ENCODE results near the gene ATXN7L2. TPM values are rescaled to one million over a fixed set of nuclear protein-coding genes. Genes with fewer than 3 reads are reported as not detected.

ATXN7L2 gene
- total RNA-seq, 2 experiments from 2014 or later: 10.2 to 11.6 TPM

DNA sequence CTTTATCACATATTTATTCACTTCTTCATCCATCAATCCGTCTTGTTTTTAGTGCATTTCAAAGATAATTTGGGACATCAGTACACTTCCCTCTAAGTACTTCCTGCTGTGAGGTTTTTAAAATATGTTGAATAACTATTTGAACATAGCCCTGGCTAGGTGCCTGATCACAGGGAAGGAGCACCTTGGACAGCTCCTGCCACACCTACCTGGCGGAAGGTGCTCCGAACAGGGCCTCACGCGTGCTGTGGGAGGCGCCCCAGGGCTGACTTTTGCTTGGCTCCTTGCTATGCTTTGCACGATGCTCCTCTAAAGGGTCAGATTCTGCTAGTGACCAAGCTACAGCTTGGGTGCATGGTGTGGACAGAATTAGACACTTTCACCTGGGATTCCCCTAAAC is 4.9 kb upstream of the ATXN7L2 start:
- DNase-seq (peak; percentile 75), ATAC-seq (peak; percentile 40)
- no peak overlapping the region for H3K27ac Mint-ChIP-seq
- CTCF ChIA-PET: interaction anchor here (0.9 to 1.3 kb wide), 7 partner anchors 11 to 80 kb away, joined by 3 to 5 read pairs (median 3); partner anchors contain the start of gene PSMA5
- POLR2A ChIA-PET: interaction anchor here (0.6 to 1.1 kb wide), 3 partner anchors 45 to 70 kb away, joined by 3 read pairs; partner anchors contain the start of gene GNAI3
- no peaks in the 10 kb centered on the region for H3K9me3 Mint-ChIP-seq (ENCODE audit: insufficient read depth)
- no peaks in the 10 kb centered on the region for H3K36me3 Mint-ChIP-seq (ENCODE audit: low read depth)
- H3K4me3 Mint-ChIP-seq: no peak overlapping the region
- peaks cover 21% of the 10 kb centered on the region for H3K4me1 Mint-ChIP-seq (ENCODE audit: low read depth)
- H3K27me3 Mint-ChIP-seq (ENCODE audit: low read depth): peaks cover 22% of the 10 kb centered on the region

DNA sequence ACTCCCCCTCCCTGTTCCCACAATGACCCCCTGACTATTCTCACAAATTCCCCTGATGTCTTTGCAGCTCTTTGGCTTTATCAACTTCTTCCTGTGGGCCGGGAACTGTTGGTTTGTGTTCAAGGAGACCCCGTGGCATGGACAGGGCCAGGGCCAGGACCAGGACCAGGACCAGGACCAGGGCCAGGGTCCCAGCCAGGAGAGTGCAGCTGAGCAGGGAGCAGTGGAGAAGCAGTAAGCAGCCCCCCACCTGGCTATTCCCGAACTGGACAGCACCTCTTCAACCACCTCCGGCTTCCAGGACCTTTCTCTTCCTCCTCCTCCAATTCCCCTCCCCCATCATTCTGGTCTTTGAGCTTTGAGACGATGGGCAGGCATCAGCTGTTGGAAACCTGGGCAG is 4.4 kb upstream of the ATXN7L2 start:
- peak; percentile 16 for DNase-seq
- CTCF ChIA-PET: interaction anchor here (0.9 to 1.3 kb wide), 5 partner anchors 11 to 81 kb away, joined by 3 to 5 read pairs (median 3); partner anchors contain the start of gene PSMA5
- POLR2A ChIA-PET: interaction anchor here (0.6 to 1.1 kb wide), 3 partner anchors 45 to 70 kb away, joined by 3 read pairs; partner anchors contain the start of gene GNAI3
- Mint-ChIP-seq H3K27me3 (ENCODE audit: low read depth) (peaks cover 22% of the 10 kb centered on the region), H3K4me1 (ENCODE audit: low read depth) (peaks cover 24% of the 10 kb centered on the region), H3K36me3 (ENCODE audit: low read depth) (no peaks in the 10 kb centered on the region), H3K4me3 (no peak overlapping the region), H3K27ac (no peak overlapping the region), H3K9me3 (ENCODE audit: insufficient read depth) (no peaks in the 10 kb centered on the region)
- no peak for ATAC-seq

DNA sequence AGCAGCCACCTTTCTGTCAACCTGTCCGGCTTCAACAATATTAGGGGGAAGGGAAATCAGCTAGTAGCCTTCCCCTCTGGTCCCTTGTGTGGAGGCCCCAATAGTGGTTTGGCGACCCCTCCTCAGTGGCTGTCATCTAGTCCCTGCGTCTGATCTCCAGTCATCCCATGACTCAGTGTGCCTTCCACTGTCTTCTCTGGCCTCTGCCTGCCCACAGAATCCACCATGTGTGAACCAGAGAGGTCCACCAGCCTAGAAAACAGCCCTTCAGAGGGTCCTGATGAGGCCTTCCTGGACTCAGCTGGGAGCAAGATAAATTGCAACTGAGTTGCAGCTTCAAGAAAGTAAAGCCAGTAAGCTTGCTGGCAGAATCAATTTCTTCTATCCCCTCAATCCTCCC is 3.8 kb upstream of the ATXN7L2 start:
- ATAC-seq (no peak), DNase-seq (no peak)
- no peaks in the 10 kb centered on the region for H3K36me3 Mint-ChIP-seq (ENCODE audit: low read depth)
- ChIA-PET CTCF (interaction anchor here (0.9 to 1.3 kb wide), 2 partner anchors 10 to 53 kb away, joined by 3 to 5 read pairs; no protein-coding TSS in a partner anchor), POLR2A (interaction anchor here (1.1 kb wide), 1 partner anchor 44 kb away, joined by 3 read pairs; no protein-coding TSS in a partner anchor)
- H3K4me1 Mint-ChIP-seq (ENCODE audit: low read depth): peaks cover 29% of the 10 kb centered on the region
- H3K9me3 Mint-ChIP-seq (ENCODE audit: insufficient read depth): no peaks in the 10 kb centered on the region
- H3K27me3 Mint-ChIP-seq (ENCODE audit: low read depth): peaks cover 21% of the 10 kb centered on the region
- H3K27ac Mint-ChIP-seq: no peak overlapping the region
- H3K4me3 Mint-ChIP-seq: no peak overlapping the region

DNA sequence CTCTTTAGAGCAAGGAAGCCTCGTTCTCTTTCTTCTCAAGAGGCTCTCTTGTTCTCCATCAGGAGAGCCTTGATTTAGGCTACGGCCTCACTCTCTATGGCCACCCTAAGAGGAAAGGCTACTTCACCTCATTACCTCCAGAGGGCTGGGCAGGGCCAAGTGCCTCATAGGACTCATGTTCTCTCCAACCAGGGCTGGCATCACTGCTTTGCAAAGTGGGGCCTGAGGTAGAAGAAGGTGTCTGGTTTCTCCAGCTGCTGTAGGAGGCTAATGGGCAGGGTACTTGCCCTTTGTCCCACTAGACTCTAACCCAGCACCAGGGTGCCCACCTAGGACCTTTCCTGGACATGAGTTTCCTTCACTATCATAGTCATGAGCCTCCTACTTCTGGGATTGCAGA is 2.1 kb upstream of the ATXN7L2 start:
- DNase-seq: no peak
- Mint-ChIP-seq H3K9me3 (ENCODE audit: insufficient read depth) (no peaks in the 10 kb centered on the region), H3K4me3 (no peak overlapping the region), H3K27ac (no peak overlapping the region), H3K4me1 (ENCODE audit: low read depth) (peaks cover 45% of the 10 kb centered on the region), H3K36me3 (ENCODE audit: low read depth) (no peaks in the 10 kb centered on the region), H3K27me3 (ENCODE audit: low read depth) (peaks cover 12% of the 10 kb centered on the region)
- CTCF ChIA-PET: interaction anchor here (1.0 to 26.6 kb wide), 4 partner anchors 11 to 51 kb away, joined by 3 to 480 read pairs (median 59); partner anchors contain the start of genes AMIGO1 and CYB561D1
- no peak for ATAC-seq
- POLR2A ChIA-PET: interaction anchor here (3.3 kb wide), 1 partner anchor 56 kb away, joined by 27 read pairs; the partner anchor contains the start of gene PSMA5

DNA sequence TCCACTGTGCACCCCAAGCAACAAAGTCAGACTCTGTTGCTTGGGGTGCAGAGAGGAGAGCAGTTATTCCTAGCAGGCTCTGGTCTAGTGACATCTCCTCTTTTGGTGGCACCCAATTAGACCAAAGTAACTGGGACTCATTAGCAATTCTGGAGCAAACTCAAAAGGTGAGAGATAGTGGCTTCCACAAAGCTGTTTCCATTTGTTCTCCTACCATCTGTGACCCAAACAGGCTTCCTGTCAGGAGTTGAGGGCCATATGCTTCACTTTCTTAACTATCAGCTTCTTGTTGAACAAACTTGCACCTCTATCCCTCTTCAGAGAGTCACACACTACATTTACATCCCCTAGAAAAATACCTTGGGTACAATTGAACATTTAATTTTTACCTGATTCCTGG is 1.5 kb upstream of the ATXN7L2 start:
- DNase-seq (no peak), ATAC-seq (no peak)
- peaks cover 12% of the 10 kb centered on the region for H3K27me3 Mint-ChIP-seq (ENCODE audit: low read depth)
- H3K4me1 Mint-ChIP-seq (ENCODE audit: low read depth): peaks cover 49% of the 10 kb centered on the region
- ChIA-PET POLR2A (interaction anchor here (3.3 kb wide), 1 partner anchor 57 kb away, joined by 27 read pairs; the partner anchor contains the start of gene PSMA5), CTCF (interaction anchor here (0.7 to 26.6 kb wide), 5 partner anchors 11 to 83 kb away, joined by 5 to 480 read pairs (median 44); partner anchors contain the start of genes AMIGO1, CYB561D1 and PSMA5)
- no peak overlapping the region for H3K27ac Mint-ChIP-seq
- H3K9me3 Mint-ChIP-seq (ENCODE audit: insufficient read depth): no peaks in the 10 kb centered on the region
- peak overlapping the region; percentile 12 for H3K4me3 Mint-ChIP-seq
- H3K36me3 Mint-ChIP-seq (ENCODE audit: low read depth): no peaks in the 10 kb centered on the region

DNA sequence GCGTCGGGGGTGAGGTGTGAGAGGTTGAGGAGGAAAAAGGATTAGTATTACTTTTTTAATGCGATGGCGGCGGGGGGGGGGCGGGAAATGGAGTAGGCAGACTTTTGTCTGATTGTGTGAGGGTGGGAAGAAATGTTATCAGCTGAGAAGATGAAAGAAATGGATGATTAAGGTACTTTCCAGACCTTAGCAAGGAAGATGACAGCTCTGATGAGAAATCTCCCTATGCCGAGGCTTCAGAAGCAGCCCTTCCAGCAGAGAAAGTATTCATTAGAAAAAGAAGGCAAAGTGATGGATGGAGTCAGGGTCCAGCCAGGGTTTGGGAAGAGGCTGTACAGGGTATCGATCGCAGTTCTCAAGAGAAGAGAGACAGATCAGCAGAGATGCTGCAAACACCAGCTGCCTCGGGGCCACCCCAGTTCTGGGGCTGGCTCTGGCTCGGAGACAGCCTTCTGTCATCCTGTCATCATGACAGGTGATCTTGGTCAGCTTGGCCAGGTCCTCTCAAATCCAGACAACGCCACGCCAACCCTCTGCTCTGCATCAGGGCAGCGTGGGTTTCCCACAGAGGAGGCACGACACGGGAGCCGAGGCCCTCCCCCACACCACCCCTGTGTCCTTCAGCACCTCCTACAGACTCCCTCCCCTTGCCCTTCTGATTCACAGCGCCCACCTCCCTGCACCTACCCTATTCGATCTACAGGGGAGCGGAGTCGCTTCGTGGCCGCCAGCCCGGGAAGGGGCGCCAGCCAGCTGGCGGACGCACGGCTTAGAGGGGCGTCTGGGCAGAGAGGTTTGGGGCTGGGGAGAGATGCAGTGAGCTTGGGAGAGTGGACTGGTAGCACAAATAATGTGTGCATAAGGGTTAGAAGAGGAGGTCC is 674 bp upstream of the ATXN7L2 start:
- Mint-ChIP-seq H3K4me3 (peak overlapping the region; percentile 83), H3K4me1 (ENCODE audit: low read depth) (peaks cover 50% of the 10 kb centered on the region), H3K27ac (peak overlapping the region; percentile 80), H3K27me3 (ENCODE audit: low read depth) (peaks cover 12% of the 10 kb centered on the region), H3K36me3 (ENCODE audit: low read depth) (peaks cover 5% of the 10 kb centered on the region), H3K9me3 (ENCODE audit: insufficient read depth) (no peaks in the 10 kb centered on the region)
- ATAC-seq (peak; percentile 56), DNase-seq (peak; percentile 53)
- ChIA-PET CTCF (interaction anchor here (0.7 to 26.6 kb wide), 8 partner anchors 10 to 200 kb away, joined by 3 to 480 read pairs (median 8); partner anchors contain the start of genes AMIGO1, CYB561D1, PSMA5 and PSRC1), POLR2A (interaction anchor here (0.5 to 3.3 kb wide), 9 partner anchors 10 to 1189 kb away, joined by 3 to 27 read pairs (median 4); partner anchors contain the start of genes CYB561D1, GNAI3, PSMA5 and PSRC1)

DNA sequence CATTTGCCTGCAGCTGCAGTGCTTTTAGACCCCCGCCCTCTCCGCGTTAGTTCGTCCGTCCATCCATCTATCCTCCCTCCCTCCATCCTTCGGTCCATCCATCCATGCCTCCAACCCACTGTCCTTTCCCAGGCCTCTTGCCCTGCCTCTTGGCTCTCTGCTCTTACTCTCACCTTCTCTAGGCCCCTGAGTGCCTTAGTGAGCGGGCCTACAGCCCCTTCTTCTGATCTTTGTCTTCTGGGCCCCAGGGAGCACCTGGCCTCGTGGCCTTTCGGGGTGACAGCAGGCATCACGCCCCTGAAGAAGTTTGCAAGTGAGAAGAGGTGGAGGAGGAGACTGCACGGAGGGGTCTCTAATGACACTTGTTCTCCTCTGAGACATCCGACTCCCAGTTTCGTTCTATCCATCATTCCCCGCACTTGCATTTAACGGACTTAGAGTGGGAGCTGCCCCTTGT is 842 bp downstream of the ATXN7L2 start:
- no peak for ATAC-seq
- Mint-ChIP-seq H3K36me3 (ENCODE audit: low read depth) (peaks cover 8% of the 10 kb centered on the region), H3K27me3 (ENCODE audit: low read depth) (peaks cover 9% of the 10 kb centered on the region), H3K27ac (peak overlapping the region; percentile 90), H3K4me1 (ENCODE audit: low read depth) (peaks cover 45% of the 10 kb centered on the region), H3K4me3 (peak overlapping the region; percentile 91), H3K9me3 (ENCODE audit: insufficient read depth) (no peaks in the 10 kb centered on the region)
- DNase-seq: no peak
- CTCF ChIA-PET: interaction anchor here (1.0 to 26.6 kb wide), 7 partner anchors 9 to 202 kb away, joined by 3 to 480 read pairs (median 12); partner anchors contain the start of genes AMIGO1, CYB561D1, PSMA5 and PSRC1
- POLR2A ChIA-PET: interaction anchor here (0.6 to 3.3 kb wide), 12 partner anchors 12 to 394 kb away, joined by 3 to 27 read pairs (median 4); partner anchors contain the start of genes GNAI3, PSMA5, PSRC1 and SORT1

DNA sequence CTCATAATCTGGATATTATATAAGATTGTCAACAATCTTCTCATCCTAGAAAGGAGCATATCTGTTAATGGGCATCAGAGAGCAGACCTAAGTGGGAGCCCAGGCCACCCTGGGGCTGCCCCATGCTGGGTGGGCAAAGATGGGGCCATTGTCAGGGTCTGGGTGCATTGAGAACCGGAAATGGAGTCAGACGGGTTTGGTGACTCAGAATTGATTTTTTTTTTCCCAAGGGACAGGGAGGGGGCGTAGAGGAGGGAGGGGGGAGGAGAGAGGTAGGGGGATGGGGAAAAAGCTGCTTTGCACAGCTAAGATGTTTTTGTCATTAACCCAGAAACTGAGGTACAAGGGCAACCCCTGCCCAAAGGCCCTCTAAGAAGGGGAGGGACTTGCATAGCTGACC is 1.3 kb downstream of the ATXN7L2 start:
- no peak for DNase-seq
- POLR2A ChIA-PET: interaction anchor here (0.6 to 3.3 kb wide), 7 partner anchors 11 to 202 kb away, joined by 3 to 27 read pairs (median 3); partner anchors contain the start of genes GNAI3, PSMA5 and PSRC1
- no peaks in the 10 kb centered on the region for H3K9me3 Mint-ChIP-seq (ENCODE audit: insufficient read depth)
- H3K4me1 Mint-ChIP-seq (ENCODE audit: low read depth): peaks cover 45% of the 10 kb centered on the region
- peaks cover 8% of the 10 kb centered on the region for H3K27me3 Mint-ChIP-seq (ENCODE audit: low read depth)
- CTCF ChIA-PET: interaction anchor here (1.0 to 26.6 kb wide), 5 partner anchors 8 to 60 kb away, joined by 3 to 480 read pairs (median 44); partner anchors contain the start of genes AMIGO1 and CYB561D1
- ATAC-seq: no peak
- H3K27ac Mint-ChIP-seq: peak overlapping the region; percentile 90
- H3K36me3 Mint-ChIP-seq (ENCODE audit: low read depth): peaks cover 8% of the 10 kb centered on the region
- H3K4me3 Mint-ChIP-seq: peak overlapping the region; percentile 91

DNA sequence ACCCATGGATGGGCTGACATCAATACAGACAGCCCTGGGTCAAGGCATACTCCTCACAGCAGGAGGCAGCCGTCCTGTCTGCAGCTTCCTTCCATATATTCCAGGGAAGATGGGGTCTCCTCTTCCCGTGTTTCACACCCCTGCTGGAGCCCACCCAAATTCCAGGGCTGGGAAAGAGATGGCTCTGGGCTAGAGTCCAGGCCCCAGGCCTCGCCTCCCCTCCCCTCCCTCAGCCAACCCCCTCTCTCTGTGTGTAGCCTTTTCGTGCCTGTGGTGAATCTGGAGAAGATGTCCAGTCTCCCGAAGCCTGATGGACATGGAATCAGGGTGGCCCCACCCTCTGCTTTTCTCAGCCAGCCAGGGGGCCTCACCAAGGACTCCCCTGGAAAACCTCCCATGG is 3.6 kb downstream of the ATXN7L2 start:
- Mint-ChIP-seq H3K27me3 (ENCODE audit: low read depth) (peaks cover 3% of the 10 kb centered on the region), H3K4me3 (no peak overlapping the region), H3K9me3 (ENCODE audit: insufficient read depth) (no peaks in the 10 kb centered on the region), H3K36me3 (ENCODE audit: low read depth) (peaks cover 11% of the 10 kb centered on the region), H3K4me1 (ENCODE audit: low read depth) (peaks cover 51% of the 10 kb centered on the region), H3K27ac (no peak overlapping the region)
- DNase-seq (no peak), ATAC-seq (no peak)
- ChIA-PET POLR2A (no interaction called here), CTCF (interaction anchor here (6.8 to 26.6 kb wide), 2 partner anchors 21 to 45 kb away, joined by 74 to 480 read pairs; partner anchors contain the start of gene AMIGO1)

DNA sequence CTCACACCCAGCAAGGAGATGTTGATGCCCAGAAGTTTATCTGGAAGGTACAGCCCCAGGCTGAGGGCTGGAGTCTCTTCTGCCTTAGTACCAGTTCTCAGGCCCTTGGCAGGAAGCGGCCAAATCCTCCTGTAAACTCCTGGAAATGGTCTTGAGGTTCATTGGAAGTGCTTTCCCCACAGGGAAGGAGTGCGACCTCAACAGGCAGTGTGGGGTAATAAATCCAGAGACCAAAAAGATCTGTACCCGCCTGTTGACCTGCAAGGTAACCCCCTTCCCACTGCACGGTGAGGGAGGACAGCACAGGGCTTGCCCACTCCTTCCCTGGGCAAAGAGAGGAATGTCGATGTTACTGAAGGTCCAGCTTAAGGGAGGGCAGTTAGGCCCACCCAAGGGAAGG is 4.5 kb downstream of the ATXN7L2 start:
- POLR2A ChIA-PET: interaction anchor here (0.6 kb wide), 1 partner anchor 314 kb away, joined by 3 read pairs; no protein-coding TSS in a partner anchor
- H3K27ac Mint-ChIP-seq: no peak overlapping the region
- no peaks in the 10 kb centered on the region for H3K9me3 Mint-ChIP-seq (ENCODE audit: insufficient read depth)
- CTCF ChIA-PET: interaction anchor here (26.6 to 33.2 kb wide), 2 partner anchors 20 to 46 kb away, joined by 480 to 1507 read pairs; partner anchors contain the start of genes AMIGO1 and GPR61
- H3K4me1 Mint-ChIP-seq (ENCODE audit: low read depth): peaks cover 46% of the 10 kb centered on the region
- DNase-seq (no peak), ATAC-seq (no peak)
- no peak overlapping the region for H3K4me3 Mint-ChIP-seq
- H3K27me3 Mint-ChIP-seq (ENCODE audit: low read depth): no peaks in the 10 kb centered on the region
- peaks cover 11% of the 10 kb centered on the region for H3K36me3 Mint-ChIP-seq (ENCODE audit: low read depth)

DNA sequence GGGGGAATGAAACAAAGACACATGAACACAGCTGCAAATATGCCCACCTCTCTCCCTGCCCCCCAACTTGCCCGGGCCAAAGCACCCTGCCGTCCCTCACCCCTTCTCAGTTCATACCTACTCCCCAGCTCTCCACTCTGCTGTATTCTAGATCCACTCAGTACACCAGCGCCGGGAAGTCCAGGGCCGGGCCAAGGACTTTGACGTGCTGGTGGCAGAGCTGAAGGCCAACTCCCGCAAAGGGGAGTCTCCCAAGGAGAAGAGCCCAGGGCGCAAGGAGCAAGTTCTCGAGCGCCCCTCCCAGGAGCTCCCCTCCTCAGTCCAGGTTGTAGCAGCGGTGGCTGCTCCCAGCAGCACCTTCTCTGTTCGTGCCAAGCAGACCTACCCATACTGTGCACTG is 5.0 kb downstream of the ATXN7L2 start:
- H3K27ac Mint-ChIP-seq: no peak overlapping the region
- H3K9me3 Mint-ChIP-seq (ENCODE audit: insufficient read depth): no peaks in the 10 kb centered on the region
- ChIA-PET POLR2A (interaction anchor here (0.6 kb wide), 1 partner anchor 313 kb away, joined by 3 read pairs; no protein-coding TSS in a partner anchor), CTCF (interaction anchor here (26.6 to 33.2 kb wide), 2 partner anchors 19 to 46 kb away, joined by 480 to 1507 read pairs; partner anchors contain the start of genes AMIGO1 and GPR61)
- H3K27me3 Mint-ChIP-seq (ENCODE audit: low read depth): no peaks in the 10 kb centered on the region
- H3K4me1 Mint-ChIP-seq (ENCODE audit: low read depth): peaks cover 46% of the 10 kb centered on the region
- peaks cover 11% of the 10 kb centered on the region for H3K36me3 Mint-ChIP-seq (ENCODE audit: low read depth)
- no peak overlapping the region for H3K4me3 Mint-ChIP-seq
- DNase-seq (no peak), ATAC-seq (no peak)

All from activated CD8-positive, alpha-beta T cell treated with anti-CD3 and anti-CD28 coated beads, Interleukin-2, amount 10 ng/mL, durations not matched to agents 7 days and 5 days (primary cell).